Measurements from ENCODE around the gene TSHZ3. TPM values are rescaled to one million over a fixed set of nuclear protein-coding genes. Genes with fewer than 3 reads are reported as not detected.

Gene TSHZ3
- total RNA-seq, 1 donor = 0.81 TPM

- no peak for DNase-seq (ENCODE audit: low read depth in 2 of 3, low spot score in 2 of 3)
Measured at GRCh38 chr19:31268751-31269383, 80.4 kb downstream of the TSHZ3 start.

GRCh38 chr19:31266731-31267130 lies 82.5 kb downstream of the TSHZ3 start:
- no peak for DNase-seq (ENCODE audit: low read depth in 2 of 3, low spot score in 2 of 3)

DNA sequence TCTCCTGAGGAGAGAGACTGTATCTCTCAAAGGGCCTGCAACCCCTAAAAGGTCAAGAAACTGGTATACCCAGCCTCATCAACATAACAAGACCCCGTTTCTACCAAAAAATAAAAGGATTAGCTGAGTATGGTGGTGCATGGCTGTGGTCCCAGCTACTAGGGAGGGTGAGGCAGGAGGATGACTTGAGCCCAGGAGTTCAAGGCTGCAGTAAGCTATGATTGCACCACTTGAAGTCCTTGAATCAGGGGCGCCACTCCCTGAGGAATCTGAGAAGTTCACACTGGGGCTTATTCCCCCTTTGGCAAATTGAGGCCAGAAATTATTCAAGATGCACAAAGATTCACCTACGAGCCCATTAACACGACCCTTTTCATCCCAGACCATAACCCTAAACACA lies 83.0 kb downstream of the TSHZ3 start:
- DNase-seq (ENCODE audit: low read depth in 2 of 3, low spot score in 2 of 3) = no peak

DNA sequence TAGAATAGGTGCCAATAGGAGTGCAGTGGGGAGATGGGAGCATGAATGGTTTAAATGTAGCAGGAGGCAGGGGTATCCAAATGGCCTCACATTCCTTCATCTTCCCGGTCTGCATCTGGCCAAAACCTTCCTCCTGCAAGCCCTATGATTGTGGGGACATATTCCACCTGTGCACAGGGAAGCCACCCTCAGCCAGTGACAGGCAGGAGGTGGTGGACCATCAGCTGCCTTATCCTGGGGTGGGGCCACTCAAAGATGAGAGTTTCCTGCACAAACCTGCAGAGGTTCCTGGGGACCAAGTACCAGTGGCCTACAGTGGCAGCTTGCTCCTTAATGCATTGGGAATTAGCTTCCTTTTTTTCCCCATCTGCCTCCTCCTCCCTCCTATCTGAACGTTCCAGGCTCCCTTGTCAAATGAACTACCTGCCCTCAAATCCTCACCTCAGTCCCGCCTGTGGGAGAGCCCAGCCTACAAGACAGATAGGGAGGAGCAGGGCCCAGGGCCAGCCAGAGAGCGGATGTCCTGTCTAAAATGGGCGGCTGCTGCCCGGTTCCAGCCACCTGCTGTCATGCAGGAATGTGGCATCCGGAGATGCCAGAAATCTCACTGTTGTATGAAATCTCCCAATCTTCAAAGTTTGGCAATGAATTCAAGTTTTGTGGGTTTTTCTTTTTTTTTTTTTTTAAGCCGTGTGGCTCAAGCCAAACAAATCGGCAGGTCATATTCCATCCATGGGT lies 85.0 kb downstream of the TSHZ3 start:
- DNase-seq (ENCODE audit: low read depth in 2 of 3, low spot score in 2 of 3) = no peak

DNA sequence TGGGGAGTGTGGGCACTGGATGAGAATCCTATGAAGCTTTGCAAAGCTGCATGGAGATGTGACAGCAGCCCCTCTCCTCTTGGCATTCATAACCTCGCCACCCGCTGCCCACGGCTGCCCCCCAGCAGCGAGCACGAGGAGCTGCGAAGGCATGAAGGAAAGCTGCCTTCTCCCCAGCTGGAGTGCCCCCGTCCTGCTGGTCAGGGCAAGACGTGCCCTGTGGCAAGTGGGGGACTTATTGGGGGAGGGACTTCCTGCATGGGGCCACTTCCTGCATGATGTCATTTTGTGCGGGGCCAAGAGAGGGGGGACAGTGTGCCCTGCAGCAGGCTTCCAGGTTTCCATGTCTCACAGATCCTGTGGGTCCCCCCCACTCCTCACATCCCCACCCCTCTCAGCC lies 85.9 kb downstream of the TSHZ3 start:
- DNase-seq (ENCODE audit: low read depth in 2 of 3, low spot score in 2 of 3) = peak in 1 of 3 donors; percentile 8

- DNase-seq (ENCODE audit: low read depth in 2 of 3, low spot score in 2 of 3) = no peak
Measured at GRCh38 chr19:31262725-31263191, 86.5 kb downstream of the TSHZ3 start.

DNA sequence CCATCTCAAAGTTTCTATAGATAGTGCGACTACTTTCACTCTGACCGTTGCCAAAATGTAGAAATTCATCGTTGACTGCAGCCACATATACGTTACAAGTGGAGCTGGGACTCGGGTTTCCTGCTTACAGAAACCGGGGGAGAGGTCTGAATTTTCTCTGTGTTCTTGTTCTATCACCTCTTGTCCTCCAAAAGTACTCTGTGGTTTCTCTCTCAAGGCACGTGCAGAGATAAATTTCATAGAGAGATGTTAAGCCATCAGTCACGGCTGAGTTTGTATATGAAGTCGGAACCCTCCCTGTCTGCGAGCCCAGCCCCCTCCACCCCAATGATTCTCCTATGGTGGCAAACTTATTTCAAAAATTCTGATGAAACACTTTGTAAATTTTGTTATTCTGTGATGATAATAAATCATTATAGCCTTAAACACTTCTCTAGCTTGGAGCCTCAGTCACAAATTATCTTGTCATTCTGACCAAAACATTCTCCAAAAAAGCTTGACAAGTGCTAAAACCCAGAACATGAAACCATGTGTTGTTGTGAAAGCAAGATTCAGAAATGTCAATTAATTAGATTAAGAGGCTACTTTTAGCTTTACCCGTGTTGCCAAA lies 87.5 kb downstream of the TSHZ3 start:
- no peak for DNase-seq (ENCODE audit: low read depth in 2 of 3, low spot score in 2 of 3)

DNA sequence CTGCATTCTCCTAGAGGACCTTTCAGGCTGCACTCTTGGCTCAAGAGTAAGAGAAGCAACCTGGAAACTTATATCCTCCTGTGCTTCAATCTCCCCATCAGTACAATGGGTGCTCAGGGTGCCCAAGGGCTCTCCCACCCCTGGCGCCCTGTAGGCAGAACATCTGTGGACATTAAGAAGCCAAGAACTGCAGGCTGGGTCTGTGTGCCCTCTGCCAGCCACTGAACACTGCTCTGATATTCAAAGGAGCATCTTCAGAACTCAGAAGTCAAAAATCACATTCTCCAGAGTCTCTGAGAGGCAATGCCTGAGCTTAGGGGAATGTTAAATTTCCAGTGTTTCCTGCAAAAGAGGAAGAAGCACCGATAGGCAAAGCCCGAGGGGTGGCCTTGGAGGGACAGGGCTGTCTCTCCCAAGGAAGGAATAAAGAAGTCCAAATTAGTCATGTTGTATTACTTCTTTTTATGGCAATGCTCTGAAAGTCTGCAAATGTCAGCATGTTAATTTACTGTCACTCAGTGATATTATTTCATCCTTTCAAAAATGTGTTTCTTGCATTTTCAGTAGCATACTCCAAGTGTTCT lies 88.1 kb downstream of the TSHZ3 start:
- DNase-seq (ENCODE audit: low read depth in 2 of 3, low spot score in 2 of 3) = no peak

DNA sequence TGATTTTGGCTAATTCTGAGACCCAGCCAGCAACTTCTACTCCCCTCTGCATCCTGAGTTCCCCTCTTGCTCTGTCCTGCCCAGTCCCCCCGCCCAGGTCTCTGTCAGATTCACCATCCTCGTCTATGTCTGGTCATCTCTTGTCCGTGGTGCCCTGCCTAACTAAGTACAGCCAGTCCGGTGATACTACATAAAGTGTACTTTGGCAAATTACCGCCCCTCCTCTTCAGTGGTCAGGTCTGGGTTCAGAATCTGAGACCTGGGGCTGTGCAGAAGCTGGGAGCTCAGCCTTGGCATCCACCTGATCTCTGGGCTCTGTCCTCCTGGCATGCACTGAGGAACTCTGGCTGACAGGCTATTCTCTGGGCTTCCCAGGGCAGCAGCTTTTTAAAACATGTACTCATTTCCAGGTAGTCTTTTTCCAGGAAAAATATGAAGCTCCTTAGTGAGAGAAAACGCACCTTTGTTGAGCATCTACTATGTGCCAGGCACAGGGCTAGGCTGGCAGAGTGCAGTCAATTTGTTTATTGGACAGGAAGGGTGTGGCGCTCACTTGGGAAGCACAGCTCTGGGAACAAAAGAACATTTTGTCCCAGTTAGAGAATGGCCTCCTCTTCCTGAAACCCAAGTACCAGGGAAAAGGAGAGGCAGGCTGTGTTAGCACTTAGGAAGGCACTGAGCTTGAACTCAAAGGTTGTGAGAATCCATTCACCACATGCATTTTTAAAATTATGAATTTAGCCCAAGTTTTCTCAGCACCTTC lies 88.9 kb downstream of the TSHZ3 start:
- DNase-seq (ENCODE audit: low read depth in 2 of 3, low spot score in 2 of 3) = no peak

DNA sequence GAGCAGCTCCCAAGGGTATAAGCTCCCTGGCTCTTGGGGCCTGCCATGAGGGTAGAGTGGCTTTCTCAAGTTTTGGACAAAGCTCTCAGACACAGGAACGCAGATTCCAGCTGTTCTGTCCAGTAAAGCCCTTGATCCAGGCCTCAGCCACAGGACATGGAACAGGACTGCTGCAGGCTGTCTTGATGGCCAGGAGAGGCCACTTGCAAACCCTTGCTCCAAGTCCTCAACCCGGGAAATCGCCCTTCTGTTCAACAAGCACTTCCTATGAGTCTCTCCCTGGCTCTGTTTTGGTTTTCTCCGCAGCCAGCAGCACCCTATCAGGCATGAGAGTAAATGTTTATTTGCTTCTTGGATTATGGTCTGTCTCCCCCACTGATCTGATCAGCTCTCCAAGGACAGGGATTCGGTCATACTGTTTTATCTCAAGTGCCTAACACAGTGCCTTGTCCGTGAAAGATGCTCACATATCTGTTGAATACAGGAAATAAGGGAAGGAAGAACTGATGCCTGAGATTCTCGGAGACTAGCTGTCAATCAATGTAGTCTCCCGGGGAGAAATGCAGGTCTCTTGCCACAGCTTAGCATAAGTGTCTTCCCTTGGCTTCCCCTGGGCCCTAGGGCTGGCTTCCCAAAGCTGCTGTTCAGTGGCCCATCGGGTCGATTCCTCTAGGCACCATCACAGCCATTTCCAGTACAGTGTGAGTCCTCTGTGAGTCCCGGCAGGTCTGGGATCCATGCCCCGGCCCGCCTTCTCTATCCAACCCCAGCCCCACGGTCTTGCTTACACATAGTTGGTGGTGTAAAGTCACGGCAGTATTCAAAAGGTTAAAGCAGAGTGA lies 90.8 kb downstream of the TSHZ3 start:
- no peak for DNase-seq (ENCODE audit: low read depth in 2 of 3, low spot score in 2 of 3)

GRCh38 chr19:31257426-31258130 lies 91.7 kb downstream of the TSHZ3 start:
- no peak for DNase-seq (ENCODE audit: low read depth in 2 of 3, low spot score in 2 of 3)

DNA sequence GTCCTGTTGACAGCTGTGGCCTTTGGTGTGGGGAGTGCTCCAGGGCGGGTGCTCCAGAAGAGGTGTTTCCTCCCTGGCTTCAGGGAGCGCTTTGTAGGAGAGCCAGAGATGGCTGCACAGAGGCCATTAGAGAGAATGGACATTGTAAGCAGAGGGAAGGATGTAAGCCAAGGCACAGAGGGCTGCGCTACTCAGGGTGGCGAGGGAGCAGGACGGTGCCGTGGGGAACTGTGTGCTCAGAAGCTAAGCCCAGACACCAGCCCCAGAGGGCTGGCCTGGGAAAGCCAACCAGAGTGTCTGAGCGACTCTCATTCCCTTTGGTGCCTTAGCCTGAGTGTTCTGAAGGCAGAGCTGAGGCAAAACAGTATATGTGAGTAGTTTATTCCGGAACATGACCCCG lies 92.2 kb downstream of the TSHZ3 start:
- no peak for DNase-seq (ENCODE audit: low read depth in 2 of 3, low spot score in 2 of 3)

GRCh38 chr19:31256593-31256960 lies 92.7 kb downstream of the TSHZ3 start:
- DNase-seq (ENCODE audit: low read depth in 2 of 3, low spot score in 2 of 3) = no peak

DNA sequence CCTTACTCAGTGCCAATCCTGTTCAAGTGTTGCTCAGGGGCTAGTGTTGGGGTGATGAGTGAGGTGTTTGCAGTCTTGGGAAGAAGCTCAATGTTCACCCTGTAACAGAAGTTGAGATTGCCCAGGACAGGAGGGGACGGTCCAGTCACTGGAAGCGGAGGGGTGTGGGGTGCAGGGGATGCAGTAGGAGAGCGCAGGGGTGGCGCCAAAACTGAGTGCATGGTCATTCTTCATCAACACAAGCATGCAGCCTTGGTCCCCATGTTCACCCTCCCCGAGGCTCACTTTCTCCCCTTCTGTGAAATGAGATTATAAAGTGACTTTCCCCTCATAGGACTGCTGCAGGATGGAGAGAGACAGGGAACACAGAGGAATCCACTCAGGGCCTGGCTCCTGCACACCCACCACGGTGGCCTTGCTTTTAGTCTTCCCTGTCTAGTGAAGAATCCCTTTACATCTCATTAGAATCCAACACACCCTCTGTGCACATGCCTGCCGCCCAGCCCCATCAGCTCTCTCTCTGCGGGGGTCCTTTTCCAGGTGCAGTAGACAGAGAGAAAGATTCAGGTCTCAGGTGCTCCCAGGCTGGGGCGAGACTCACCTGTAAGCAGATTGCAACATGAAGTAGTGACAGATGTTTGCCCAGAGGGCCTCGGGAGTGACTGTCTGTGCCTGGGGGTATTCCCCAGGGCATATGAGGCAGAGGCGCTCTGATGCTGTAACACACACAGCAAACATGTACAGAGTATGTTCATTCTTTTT lies 93.2 kb downstream of the TSHZ3 start:
- DNase-seq (ENCODE audit: low read depth in 2 of 3, low spot score in 2 of 3) = no peak

GRCh38 chr19:31255174-31255799 lies 93.9 kb downstream of the TSHZ3 start:
- no peak for DNase-seq (ENCODE audit: low read depth in 2 of 3, low spot score in 2 of 3)

- no peak for DNase-seq (ENCODE audit: low read depth in 2 of 3, low spot score in 2 of 3)
Measured at GRCh38 chr19:31254611-31255010, 94.6 kb downstream of the TSHZ3 start.

GRCh38 chr19:31254180-31254551 lies 95.1 kb downstream of the TSHZ3 start:
- no peak for DNase-seq (ENCODE audit: low read depth in 2 of 3, low spot score in 2 of 3)

DNA sequence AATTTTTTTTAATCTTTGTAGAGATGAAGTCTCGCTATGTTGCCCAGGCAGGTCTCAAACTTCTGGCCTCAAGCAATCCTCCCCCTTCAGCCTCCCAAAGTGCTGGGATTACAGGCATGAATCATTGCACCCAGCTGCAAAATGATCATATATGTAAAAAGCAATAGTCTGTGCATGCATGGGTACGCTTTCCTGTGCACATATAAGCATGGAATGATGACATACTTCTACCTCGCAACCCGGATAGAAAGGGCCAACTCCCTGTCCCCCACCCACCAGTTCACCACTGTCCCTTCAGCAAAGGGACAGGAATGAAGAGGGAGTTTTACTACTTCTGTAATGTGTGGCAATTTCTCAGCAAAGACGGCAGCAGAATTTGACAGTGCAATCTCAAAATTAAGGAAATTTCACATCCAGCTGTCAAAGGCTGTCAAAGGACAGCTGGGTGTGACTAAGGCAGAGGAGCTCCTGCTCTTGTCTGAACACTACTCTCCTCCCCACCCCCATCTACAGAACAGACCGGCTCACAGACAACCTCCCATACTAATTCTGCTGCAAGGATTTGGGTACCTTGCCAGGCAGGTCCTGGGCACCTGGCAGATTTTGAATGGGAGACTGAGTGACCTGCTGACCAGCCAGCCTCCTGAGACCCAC lies 95.6 kb downstream of the TSHZ3 start:
- DNase-seq (ENCODE audit: low read depth in 2 of 3, low spot score in 2 of 3) = no peak
